K562 (cell line): ENCODE results near the gene MACROD2.

Experiments used
- FOXM1 ChIP-seq, 2 experiments: fragments of 450-650 bp in 1 of 2; sonication (generic) in 1 of 2; formaldehyde crosslinking in 1 of 2; IDR thresholded peaks; 2 replicates each; pipeline versions ENCODE4 v1.6.1 to v1.9.0; 2017 to 2022; ENCODE audit warnings: low read depth in 2 of 2, mild to moderate bottlenecking in 2 of 2, missing genetic modification reagents in 1 of 2, moderate library complexity in 1 of 2
- NCOA6 ChIP-seq: fragments of 450-650 bp; IDR thresholded peaks from 2 replicates; pipeline ENCODE4 v1.6.1; 2017; ENCODE audit warnings: mild to moderate bottlenecking
- POLR3A ChIP-seq: IDR thresholded peaks from 2 replicates; pipeline ENCODE4 v1.6.1; 2011; ENCODE audit warnings: borderline replicate concordance, mild to moderate bottlenecking, moderate library complexity; ENCODE audit not compliant: insufficient read length, insufficient read depth; ENCODE audit errors: extremely low read depth
- TEAD4 ChIP-seq, 2 experiments: sonication (generic) in 1 of 2; formaldehyde crosslinking in 1 of 2; IDR thresholded peaks; 2 replicates each; pipeline versions ENCODE4 v1.6.1 to v1.8.0; 2012 to 2022; ENCODE audit warnings: borderline replicate concordance in 1 of 2, inconsistent platforms in 1 of 2, low read length in 1 of 2, mild to moderate bottlenecking in 1 of 2, missing genetic modification reagents in 1 of 2
- TF ChIP-seq, protein P1 (sequence below): fragments of 450-650 bp; IDR thresholded peaks from 2 replicates; pipeline ENCODE4 v1.7.1; 2018; ENCODE audit warnings: mild to moderate bottlenecking, low read depth; ENCODE audit not compliant: partially characterized antibody

DNA sequence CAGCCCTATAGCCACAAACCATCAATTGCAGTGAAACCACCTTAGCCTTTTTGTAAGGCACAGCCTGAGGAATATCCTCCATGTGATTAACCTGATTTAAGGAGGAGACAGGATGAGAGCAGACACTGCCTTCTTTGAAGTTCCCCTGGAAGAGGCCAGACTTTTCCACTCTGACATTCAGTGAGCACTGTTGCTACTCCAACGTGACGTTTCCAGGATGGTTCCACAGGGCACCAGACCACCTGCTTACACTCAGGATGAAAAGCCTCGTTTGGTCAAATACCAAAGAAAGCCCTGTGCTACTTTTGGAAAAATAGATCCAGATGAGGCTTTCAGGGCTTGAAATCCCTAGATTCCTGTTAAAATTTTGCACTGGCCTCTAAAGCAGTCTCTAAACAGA, 1444.2 kb downstream of the MACROD2 start:
- TF ChIP-seq TEAD4 (IDR thresholded peaks at IDR 0.05; ENCODE audit: low read length) (no peak), TEAD4 (CRISPR knock-in tag; IDR thresholded peaks at IDR 0.05; ENCODE audit: borderline replicate concordance) (no peak), FOXM1 (IDR thresholded peaks at IDR 0.05; ENCODE audit: low read depth) (no peak), FOXM1 (CRISPR knock-in tag; IDR thresholded peaks at IDR 0.05; ENCODE audit: low read depth) (no peak), NCOA6 (no peak), POLR3A (no peak)
- TF ChIP-seq, protein P1, sequence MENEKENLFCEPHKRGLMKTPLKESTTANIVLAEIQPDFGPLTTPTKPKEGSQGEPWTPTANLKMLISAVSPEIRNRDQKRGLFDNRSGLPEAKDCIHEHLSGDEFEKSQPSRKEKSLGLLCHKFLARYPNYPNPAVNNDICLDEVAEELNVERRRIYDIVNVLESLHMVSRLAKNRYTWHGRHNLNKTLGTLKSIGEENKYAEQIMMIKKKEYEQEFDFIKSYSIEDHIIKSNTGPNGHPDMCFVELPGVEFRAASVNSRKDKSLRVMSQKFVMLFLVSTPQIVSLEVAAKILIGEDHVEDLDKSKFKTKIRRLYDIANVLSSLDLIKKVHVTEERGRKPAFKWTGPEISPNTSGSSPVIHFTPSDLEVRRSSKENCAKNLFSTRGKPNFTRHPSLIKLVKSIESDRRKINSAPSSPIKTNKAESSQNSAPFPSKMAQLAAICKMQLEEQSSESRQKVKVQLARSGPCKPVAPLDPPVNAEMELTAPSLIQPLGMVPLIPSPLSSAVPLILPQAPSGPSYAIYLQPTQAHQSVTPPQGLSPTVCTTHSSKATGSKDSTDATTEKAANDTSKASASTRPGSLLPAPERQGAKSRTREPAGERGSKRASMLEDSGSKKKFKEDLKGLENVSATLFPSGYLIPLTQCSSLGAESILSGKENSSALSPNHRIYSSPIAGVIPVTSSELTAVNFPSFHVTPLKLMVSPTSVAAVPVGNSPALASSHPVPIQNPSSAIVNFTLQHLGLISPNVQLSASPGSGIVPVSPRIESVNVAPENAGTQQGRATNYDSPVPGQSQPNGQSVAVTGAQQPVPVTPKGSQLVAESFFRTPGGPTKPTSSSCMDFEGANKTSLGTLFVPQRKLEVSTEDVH = no peak
